GM19438 (cell line): ENCODE data around the gene TMEM242.
"Not testable (repeated sequence)": the region's sequence is repeated elsewhere in the genome, so short reads cannot be mapped to it uniquely, and the experiment has no call there.

Source experiments
- ATAC-seq: cut with Tn5 transposase; IDR thresholded peaks from one replicate; pipeline ENCODE4 v1.9.1; 2021; ENCODE audit warnings: low read depth; ENCODE audit not compliant: unreplicated experiment

Gene TMEM242

DNA sequence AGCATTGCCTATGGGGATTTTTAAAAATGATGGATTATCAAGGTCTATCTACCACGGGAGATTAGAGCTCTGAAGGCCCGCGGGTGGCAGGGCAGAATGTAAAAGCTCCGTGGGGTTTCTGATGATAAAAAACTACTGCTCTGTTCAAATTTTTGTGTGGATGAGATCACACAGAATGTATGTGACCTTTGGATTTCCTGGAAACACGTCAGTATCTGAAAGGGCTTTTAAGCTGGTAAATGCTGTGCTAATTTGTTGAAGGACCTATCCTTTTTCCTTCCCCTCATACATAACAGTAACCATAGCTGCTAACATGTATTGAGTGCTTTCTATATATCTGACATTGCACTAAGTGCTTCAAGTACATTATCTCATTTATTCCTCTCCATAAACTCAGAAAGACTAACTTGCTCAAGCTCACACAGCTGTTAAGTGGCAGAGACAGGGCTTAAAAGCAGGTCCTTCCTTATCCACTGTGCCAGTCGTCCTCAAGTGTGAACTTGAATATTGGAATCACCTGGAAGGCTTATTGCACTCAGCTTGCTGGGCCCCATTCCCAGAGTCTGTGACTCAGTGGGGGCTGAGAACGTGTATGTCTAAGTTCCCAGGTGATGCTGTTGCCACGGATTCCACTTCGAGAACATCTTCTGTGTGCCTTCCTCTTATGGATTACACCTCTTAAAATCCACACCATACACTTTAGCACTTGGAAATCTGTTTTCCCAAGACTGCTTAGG lies 1.9 kb upstream of the TMEM242 start:
- no peak for ATAC-seq

DNA sequence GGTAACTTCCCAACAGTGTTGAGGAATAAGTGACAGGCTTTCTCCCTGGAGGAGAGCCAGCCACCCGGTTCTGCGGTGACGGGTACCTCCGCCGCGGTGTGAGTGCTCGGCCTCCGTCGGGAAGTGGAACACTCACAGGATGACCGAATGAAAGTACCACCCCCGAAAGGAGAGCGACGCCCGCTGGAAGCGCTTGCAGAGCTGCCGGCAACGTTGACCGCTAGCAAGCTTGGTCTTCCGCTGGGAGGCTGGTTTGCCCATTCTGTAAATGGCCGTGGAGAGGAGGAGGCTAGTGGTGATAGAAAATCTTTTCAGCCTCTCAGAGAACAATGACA lies 614 bp upstream of the TMEM242 start:
- peak; percentile 29 for ATAC-seq

DNA sequence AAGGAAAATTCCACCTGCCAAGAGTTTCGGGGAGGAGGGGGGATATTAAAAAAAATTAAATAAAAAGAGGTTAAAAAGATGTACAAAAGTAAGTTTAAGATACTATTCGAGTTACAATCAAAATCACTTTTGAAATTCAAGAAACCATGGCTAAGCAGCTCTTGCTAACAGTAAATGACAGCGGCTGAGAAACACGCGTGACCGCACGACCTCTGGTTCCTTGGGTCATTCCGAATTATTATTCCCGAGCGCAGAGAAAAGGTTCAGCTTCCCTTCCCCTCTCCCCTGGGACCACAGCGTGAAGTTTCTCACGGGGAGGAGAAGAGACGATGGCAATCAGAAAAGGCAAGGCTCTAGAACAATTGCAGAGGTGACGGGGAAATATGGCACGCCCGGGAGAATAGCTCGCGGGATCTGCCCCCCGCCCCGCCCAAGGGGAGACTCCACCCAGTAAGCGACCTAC lies 496 bp downstream of the TMEM242 start:
- ATAC-seq, result no peak

DNA sequence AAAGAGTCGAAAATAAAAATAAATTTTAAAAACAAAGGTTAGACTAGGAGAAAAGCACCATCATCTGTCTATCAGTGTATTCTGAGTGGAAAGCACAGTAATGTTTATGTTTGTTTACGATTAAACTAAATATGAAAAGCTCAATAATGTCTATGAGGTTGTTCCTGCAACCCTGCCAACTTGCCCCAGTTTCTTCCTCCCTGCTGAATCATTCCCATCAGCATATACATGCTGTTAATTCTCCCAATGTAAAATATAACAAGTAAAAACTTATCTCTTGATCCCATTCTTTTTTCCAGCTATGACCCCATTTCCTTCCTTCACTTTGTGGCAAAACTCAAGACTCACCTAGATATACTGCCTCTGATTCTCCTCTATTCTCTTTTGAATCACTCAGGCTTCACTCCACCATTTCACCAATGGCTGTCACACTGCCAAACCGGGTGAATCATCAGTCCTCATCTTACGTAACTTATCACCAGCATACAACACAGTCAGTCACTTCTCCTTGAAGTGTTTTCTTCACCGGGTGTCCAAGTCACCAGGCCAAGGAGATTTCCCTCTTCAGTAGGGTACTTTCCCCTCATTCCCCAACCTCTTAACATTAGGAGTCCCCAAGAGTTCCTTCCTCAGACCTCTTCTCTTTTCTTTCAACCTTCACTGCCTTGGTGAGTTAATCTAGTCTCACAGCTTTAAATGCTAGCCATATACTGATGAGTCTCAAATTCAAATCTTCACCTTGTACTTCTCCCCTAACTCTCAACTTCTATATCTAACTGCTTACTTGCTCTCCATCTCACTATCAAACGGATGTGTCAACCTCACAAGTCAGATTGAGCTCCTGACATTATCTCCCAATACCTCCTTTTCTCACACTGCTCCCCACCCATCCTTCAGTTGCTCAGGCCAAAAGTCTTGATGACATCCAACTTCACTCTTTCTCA lies 6.2 kb downstream of the TMEM242 start:
- no peak for ATAC-seq

DNA sequence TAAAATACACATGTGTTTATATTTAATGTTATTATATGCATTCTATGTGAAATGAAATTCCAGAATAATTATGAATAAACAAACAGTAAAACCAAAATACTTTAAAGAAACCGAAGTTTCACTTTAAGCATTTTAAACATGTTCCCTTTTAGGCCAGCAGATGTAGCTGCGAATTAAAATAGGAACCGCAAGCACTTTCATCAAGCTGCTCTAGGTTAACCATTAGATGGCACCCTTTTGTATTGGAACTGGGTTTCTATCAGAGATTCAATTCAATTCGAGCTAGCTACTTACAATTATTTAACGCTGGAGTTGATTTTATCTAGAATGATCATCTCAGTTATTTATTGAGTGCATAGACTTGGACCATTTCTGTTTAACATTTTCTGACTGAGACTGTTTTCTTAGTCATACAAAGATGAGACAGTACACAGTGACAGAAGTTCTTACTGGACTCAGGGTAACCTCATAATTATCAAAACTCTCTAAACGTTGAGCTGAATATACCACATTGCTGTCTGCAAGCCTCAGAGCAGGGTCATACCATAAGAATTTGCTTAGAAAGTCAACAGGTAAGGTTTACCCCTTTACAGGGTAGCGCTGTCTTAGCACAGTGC lies 8.5 kb downstream of the TMEM242 start:
- peak; percentile 89 for ATAC-seq

DNA sequence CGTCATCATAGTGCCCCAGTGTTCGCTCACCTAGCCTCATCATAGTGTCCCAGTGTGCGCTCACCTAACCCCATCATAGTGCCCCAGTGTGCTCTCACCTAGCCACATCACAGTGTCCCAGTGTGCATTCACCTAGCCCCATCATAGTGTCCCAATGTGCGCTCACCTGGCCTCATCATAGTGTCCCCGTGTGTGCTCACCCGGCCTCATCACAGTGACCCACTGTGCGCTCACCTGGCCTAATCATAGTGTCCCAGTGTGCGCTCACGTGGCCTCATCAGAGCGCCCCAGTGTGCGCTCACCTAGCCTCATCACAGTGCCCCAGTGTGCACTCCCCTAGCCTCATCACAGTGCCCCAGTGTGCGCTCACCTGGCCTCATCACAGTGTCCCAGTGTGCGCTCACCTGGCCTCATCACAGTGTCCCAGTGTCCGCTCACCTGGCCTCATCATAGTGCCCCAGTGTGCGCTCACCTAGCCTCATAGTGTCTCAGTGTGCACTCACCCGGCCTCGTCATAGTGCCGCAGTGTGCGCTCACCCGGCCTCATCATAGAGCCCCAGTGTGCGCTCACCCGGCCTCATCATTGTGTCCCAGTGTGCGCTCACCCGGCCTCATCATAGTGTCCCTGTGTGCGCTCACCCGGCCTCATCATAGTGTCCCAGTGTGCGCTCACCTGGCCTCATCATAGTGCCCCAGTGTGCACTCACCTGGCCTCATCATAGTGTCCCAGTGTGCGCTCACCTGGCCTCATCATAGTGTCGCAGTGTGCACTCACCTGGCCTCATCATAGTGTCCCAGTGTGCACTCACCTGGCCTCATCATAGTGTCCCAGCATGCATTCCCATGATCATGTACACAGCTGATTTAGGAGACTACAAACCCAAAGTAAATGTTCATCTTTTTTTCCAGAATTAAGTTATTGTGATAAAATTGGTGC lies 9.5 kb downstream of the TMEM242 start:
- ATAC-seq, result no peak

DNA sequence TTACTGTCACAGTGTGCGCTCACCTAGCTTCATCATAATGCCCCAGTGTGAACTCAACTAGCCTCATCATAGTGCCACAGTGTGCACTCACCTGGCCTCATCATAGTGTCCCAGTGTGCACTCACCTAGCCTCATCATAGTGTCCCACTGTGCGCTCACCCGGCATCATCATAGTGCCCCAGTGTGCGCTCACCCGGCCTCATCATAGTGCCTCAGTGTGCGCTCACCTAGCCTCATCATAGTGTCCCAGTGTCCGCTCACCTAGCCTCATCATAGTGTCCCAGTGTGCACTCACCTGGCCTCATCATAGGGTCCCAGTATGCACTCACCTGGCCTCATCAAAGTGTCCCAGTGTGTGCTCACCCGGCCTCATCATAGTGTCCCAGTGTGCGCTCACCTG lies 10.6 kb downstream of the TMEM242 start:
- ATAC-seq, result no peak

DNA sequence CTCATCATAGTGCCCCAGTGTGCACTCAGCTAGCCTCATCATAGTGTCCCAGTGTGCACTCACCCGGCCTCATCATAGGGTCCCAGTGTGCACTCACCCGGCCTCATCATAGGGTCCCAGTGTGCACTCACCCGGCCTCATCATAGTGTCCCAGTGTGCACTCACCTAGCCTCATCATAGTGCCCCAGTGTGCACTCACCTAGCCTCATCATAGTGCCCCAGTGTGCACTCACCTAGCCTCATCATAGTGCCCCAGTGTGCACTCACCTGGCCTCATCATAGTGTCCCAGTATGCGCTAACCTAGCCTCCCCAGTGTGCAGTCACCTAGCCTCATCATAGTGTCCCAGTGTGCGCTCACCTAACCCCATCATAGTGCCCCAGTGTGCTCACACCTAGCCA lies 12.6 kb downstream of the TMEM242 start:
- not testable (repeated sequence) for ATAC-seq

DNA sequence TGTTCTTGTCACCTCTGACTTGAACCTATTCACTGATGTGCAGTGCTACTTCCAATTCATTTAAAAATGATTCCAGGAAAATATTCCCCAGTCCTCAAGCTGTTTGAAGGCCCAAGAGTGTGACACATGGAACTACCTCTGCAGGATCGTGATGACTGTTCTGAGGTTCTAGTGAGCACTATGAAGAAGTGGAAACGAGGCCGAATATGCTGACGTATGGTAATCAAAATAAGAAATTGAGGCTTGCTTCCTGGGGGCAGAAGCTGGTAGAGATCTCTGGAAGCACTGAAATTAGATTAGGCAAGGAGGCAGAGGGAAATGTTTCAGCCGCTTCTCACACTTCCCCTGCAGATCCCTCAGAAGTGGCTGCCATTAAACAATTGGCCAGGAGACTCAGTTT lies 15.7 kb downstream of the TMEM242 start:
- no peak for ATAC-seq

DNA sequence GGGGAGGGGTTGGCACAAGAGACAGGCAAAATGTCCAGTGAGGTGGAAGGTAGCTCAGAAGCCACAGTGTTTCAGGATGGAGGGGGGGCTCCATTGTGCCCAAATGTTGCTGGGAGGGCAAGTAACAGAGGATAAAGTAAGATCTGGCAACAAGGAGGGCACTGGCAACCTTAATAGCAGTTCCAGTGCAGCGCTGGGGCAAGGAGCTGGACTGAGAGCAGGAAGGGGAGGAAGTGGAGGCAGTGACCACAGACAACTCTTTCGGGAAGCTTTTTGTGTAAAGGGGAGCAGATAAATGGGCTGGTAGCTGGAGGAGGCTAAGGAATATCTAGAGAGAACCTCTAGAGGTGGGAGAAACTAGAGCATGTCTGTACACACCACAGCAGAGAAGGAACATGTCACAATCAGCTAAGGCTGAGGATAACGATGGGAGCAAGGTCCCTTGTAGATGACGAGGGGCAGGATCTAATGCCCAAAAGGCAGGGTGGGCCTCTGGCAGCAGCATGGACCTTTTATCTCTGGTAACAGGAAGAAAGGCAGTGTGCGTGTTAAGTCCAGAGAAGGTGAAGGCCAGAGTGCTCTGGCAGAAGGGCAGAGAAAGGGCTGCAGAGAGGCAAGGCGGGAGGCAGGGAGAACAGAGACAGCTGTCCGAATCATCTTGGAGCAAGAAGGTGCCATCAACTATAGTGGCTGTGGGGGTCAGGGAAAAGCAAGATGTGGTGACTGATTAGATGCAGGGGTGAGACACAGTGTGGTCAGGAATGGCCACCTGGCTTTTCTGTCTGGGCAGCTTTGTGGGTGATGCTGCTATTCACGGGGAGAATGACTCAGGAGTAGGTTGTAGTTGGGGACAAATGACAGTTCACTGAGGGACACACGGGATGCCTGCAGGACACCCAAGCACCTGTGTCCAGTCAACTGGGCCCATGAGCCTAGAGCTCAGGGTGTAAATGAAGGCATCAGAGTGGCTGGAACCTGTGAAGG lies 17.4 kb downstream of the TMEM242 start:
- no peak for ATAC-seq

DNA sequence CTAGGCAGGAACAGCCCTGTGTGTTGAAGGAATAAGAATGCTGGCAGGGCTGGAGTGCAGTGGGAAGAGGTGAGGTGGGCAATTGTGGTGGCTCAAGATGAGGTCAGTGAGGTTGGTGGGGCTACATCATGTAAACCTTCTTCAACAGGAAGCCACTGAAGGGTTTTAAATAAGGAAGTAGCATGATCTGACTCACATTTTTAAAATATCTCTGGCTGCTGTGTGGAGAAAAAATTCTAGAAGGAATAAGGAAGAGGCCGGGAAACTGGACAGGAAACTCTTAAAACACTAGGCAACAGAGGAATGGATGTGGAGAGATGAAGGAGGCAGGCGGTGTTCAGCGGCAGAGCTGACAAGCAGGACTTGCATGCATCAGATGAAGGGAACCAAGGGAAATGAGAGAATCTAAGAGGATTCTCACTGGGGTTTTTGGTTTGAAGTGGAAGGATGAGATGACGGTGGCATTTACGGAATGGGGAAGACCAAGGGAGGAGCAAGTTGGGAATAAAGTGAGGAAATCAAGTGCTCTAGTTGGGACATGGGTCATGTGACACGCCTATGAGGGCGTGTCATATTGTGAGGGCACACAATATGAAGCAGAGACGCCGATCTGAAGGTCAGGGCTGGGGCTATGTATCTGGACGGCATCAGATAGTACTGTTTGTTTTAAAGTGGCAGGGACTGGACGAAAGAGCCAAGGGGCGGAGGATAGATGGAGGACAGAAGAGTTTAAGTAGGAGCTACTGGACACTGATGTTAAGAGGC lies 18.2 kb downstream of the TMEM242 start:
- ATAC-seq, result no peak

DNA sequence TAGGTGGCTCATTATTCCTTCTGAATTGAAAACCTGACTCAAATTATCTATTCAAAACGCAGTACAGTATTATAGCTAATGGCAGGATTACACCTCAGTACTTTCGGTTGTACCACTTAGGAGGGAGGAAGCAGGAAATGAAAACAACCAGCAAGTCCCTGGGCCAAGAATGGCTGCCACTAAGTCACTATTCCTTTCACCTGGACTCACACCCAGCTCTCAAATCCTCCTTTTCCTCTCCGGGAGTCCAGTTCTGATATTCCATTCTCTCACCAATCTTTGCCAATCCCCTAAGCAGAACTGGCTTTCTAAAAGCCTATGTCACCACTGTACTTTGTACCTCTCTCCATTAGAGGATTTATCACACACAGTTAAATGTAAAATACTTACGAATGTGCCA lies 20.6 kb downstream of the TMEM242 start:
- ATAC-seq, result no peak

DNA sequence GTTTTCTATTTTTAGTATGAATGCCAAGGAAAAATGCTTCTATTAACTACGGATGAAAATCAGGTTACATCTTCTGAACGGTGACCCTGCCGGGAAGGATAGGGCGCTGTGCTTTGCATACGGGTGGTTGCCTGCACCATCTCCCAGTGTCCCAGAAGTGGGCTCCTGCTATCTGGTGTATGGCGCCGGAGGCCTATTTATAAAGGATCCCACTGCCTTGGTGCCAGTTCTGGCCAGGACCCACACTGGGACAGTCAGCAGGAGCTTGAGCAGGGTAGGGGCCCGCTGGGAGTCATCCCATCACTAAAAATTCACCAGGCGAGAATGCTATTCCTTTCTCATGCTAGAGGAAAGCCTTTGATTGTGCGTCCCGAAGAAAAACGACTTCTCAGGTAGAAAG lies 22.9 kb downstream of the TMEM242 start:
- ATAC-seq, result no peak

DNA sequence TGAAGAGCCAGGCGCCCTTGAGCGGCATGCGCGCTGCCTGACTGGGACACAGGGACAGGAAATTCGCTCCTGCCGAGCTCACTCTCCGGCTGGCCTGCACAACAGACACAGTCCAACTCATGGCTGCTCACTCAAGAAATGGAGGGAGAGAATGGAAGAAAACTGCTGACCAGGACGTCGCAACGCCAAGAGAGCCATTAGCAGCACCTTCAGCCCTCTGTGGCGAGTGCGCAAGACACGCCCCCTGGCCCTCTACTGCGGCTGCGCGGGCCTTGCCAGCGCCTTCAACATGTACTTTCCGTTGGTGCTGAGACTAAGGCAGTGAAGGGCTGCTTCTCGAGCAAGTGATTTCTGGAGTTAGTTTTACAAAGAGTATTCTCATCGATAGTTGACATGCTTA lies 23.3 kb downstream of the TMEM242 start:
- ATAC-seq, result no peak

DNA sequence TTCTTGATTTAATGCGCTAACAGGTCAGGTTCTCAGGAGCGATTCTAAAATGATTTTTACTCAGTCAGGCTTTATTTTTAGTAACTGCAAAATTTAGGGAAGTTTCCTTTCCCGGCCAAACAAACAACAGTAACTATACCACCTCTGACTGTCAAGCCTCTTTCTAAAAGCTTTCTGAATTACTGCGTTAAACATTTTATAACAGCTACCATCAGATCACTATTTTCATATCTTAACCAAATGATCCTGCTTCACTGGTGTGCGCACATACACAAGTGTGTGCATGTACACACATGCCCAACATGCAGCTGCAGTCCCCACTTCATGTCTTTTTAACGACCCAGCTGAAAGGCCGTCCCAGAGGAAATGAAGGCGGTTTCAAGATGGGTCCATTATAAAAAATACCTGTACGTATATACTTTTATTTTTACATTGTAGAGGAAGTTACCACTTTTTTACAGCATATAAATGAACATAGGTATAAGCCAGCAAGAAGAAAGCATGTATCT lies 25.0 kb downstream of the TMEM242 start:
- no peak for ATAC-seq

DNA sequence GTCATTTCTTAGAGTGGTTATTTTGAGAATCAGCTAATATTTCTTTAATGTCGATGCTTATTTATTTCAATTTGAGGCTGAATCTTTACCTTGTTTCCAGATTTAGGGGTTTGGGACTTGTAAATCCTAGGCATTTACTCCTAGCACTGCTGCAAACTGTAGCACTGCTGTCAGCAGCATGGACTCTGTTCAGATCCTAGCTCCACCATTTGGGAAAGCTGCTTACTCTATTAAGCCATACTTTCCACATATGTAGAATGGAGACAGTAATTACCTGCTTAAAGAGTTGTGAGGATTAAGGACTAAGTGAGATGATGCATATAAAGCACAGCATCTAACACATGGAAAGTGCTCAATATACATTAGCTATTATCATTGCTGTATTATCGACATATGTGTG lies 28.7 kb downstream of the TMEM242 start:
- ATAC-seq, result no peak

DNA sequence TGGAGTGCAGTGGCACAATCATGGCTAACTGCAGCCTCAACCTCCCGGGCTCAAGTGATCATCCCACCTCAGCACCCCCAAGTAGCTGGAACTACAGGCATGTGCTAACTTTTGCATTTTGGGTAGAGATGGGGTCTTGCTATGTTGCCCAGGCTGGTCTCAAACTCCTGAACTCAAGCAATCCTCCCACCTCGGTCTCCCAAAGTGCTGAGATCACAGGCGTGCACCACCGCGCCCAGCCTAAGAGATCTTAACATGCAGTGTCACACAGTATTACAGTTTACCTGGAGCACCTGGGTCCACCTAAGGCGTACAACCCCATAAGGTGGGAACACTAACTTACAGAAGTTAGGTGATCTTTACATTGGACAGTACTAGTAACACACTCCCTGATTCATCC lies 29.5 kb downstream of the TMEM242 start:
- no peak for ATAC-seq

DNA sequence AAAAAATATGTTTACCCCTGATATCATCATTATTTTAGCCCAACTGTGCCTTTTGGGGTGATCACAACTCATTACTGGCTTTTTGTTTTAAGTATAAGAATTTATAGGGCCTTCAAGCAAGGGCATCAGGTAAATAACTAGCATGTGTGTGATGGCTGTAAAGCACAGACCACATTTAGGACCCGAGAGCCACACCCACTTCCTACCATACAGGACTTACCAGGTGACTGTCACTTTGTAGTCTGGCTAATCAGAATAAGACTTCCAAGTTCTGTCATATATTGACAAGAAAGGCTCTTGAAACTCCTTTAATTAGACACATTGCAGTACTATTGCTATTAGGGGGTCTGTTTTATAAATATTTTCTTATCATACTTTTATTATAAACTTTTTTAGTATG lies 31.1 kb downstream of the TMEM242 start:
- no peak for ATAC-seq
